Stimulated activated naive CD8-positive, alpha-beta T cell treated with anti-CD3 and anti-CD28 coated beads, Interleukin-15, amount 100 ng/mL, for 72 hours (primary cell): Measurements from ENCODE around the gene ATP12A.

Experiments
- ATAC-seq: fragments of 150-1000 bp; cut with Tn5 transposase; 2 replicates; pipeline ENCODE4 v1.10.0; 2021; ENCODE audit warnings: mild to moderate bottlenecking, moderate library complexity
- DNase-seq, 2 donors: peaks; one replicate each; pipeline ENCODE4 v3.0.0; 2021 to 2022
- H3K27ac Mint-ChIP-seq, 2 donors: one replicate each; pipeline ENCODE4 v1.8.0; 2022; ENCODE audit warnings: mild to moderate bottlenecking in 2 of 2, mixed read lengths in 2 of 2, moderate library complexity in 2 of 2
- H3K27me3 Mint-ChIP-seq: one replicate; pipeline ENCODE4 v1.8.0; 2022; ENCODE audit warnings: mixed read lengths
- H3K4me1 Mint-ChIP-seq: one replicate; pipeline ENCODE4 v1.8.0; 2022; ENCODE audit warnings: mild to moderate bottlenecking, mixed read lengths
- H3K4me3 Mint-ChIP-seq, 2 donors: one replicate each; pipeline ENCODE4 v1.8.0; 2022; ENCODE audit warnings: mild to moderate bottlenecking in 2 of 2, mixed read lengths in 2 of 2, moderate library complexity in 1 of 2
- H3K9me3 Mint-ChIP-seq, 2 donors: one replicate each; pipeline ENCODE4 v1.8.0; 2022; ENCODE audit warnings: mixed read lengths in 2 of 2

Gene ATP12A

GRCh38 chr13:24680258-24680920 is at the start of gene ATP12A:
ATP12A (plus strand) TSS chr13:24680408; CDS start chr13:24680744, 336 bp downstream.
- Mint-ChIP-seq H3K9me3 (no peaks in the 10 kb centered on the region), H3K27me3 (peaks cover 67% of the 10 kb centered on the region), H3K4me3 (peak within 1 kb of the TSS; percentile 65 to 74), H3K27ac (no peak within 1 kb of the TSS), H3K4me1 (peaks cover 34% of the 10 kb centered on the region)
- DNase-seq = peak; percentile 39 to 43
- peak; percentile 56 for ATAC-seq

GRCh38 chr13:24630851-24631620 is 49.2 kb upstream of the ATP12A start:
- peaks cover 45% of the 10 kb centered on the region for H3K4me1 Mint-ChIP-seq
- DNase-seq (no peak), ATAC-seq (no peak)
- H3K9me3 Mint-ChIP-seq = peaks cover 0 to 7% of the 10 kb centered on the region in 2 donors
- H3K27ac Mint-ChIP-seq = peak overlapping the region in 1 of 2 donors; percentile 19
- no peaks in the 10 kb centered on the region for H3K27me3 Mint-ChIP-seq
- H3K4me3 Mint-ChIP-seq = no peak overlapping the region

- H3K27ac Mint-ChIP-seq = no peak overlapping the region
- H3K4me3 Mint-ChIP-seq = no peak overlapping the region
- peaks cover 0 to 7% of the 10 kb centered on the region in 2 donors for H3K9me3 Mint-ChIP-seq
- DNase-seq (no peak), ATAC-seq (no peak)
- H3K4me1 Mint-ChIP-seq = peaks cover 36% of the 10 kb centered on the region
- H3K27me3 Mint-ChIP-seq = no peaks in the 10 kb centered on the region
These were observed 48.3 kb upstream of the ATP12A start for GRCh38 chr13:24631922-24632321.

- Mint-ChIP-seq H3K27me3 (no peaks in the 10 kb centered on the region), H3K4me3 (no peak overlapping the region), H3K9me3 (peaks cover 0 to 7% of the 10 kb centered on the region in 2 donors), H3K4me1 (peaks cover 31% of the 10 kb centered on the region), H3K27ac (no peak overlapping the region)
- DNase-seq = no peak
- ATAC-seq = no peak
These were observed 47.7 kb upstream of the ATP12A start for GRCh38 chr13:24632382-24633121.

- Mint-ChIP-seq H3K4me1 (peaks cover 7% of the 10 kb centered on the region), H3K27me3 (no peaks in the 10 kb centered on the region), H3K9me3 (no peaks in the 10 kb centered on the region), H3K4me3 (no peak overlapping the region), H3K27ac (no peak overlapping the region)
- no peak for ATAC-seq
- DNase-seq = no peak
These were observed 43.4 kb upstream of the ATP12A start for GRCh38 chr13:24636776-24637175.

- no peaks in the 10 kb centered on the region for H3K27me3 Mint-ChIP-seq
- ATAC-seq = peak; percentile 39
- H3K9me3 Mint-ChIP-seq = no peaks in the 10 kb centered on the region
- no peak for DNase-seq
- H3K4me1 Mint-ChIP-seq = peaks cover 5% of the 10 kb centered on the region
- no peak overlapping the region for H3K27ac Mint-ChIP-seq
- H3K4me3 Mint-ChIP-seq = no peak overlapping the region
These were observed 42.1 kb upstream of the ATP12A start for GRCh38 chr13:24638096-24638495.

GRCh38 chr13:24640752-24641151 is 39.5 kb upstream of the ATP12A start:
- H3K9me3 Mint-ChIP-seq = no peaks in the 10 kb centered on the region
- peaks cover 5% of the 10 kb centered on the region for H3K4me1 Mint-ChIP-seq
- peak overlapping the region in 1 of 2 donors; percentile 8 for H3K27ac Mint-ChIP-seq
- H3K4me3 Mint-ChIP-seq = no peak overlapping the region
- ATAC-seq (no peak), DNase-seq (no peak)
- no peaks in the 10 kb centered on the region for H3K27me3 Mint-ChIP-seq

- no peaks in the 10 kb centered on the region for H3K27me3 Mint-ChIP-seq
- ATAC-seq (no peak), DNase-seq (no peak)
- H3K4me1 Mint-ChIP-seq = peaks cover 5% of the 10 kb centered on the region
- H3K4me3 Mint-ChIP-seq = no peak overlapping the region
- H3K9me3 Mint-ChIP-seq = no peaks in the 10 kb centered on the region
- no peak overlapping the region for H3K27ac Mint-ChIP-seq
These were observed 38.0 kb upstream of the ATP12A start for GRCh38 chr13:24642219-24642618.

- no peak for ATAC-seq
- Mint-ChIP-seq H3K27me3 (no peaks in the 10 kb centered on the region), H3K4me3 (no peak overlapping the region), H3K4me1 (peaks cover 8% of the 10 kb centered on the region), H3K9me3 (no peaks in the 10 kb centered on the region), H3K27ac (no peak overlapping the region)
- no peak for DNase-seq
These were observed 36.2 kb upstream of the ATP12A start for GRCh38 chr13:24644036-24644435.

GRCh38 chr13:24648271-24648670 is 31.9 kb upstream of the ATP12A start:
- Mint-ChIP-seq H3K4me1 (peaks cover 11% of the 10 kb centered on the region), H3K27me3 (peaks cover 7% of the 10 kb centered on the region), H3K9me3 (no peaks in the 10 kb centered on the region), H3K27ac (no peak overlapping the region), H3K4me3 (peak overlapping the region in 1 of 2 donors; percentile 57)
- DNase-seq (no peak), ATAC-seq (no peak)

GRCh38 chr13:24648983-24649687 is 31.1 kb upstream of the ATP12A start:
- peak; percentile 96 for ATAC-seq
- no peaks in the 10 kb centered on the region for H3K9me3 Mint-ChIP-seq
- peak overlapping the region; percentile 48 to 85 for H3K27ac Mint-ChIP-seq
- peak overlapping the region in 1 of 2 donors; percentile 57 for H3K4me3 Mint-ChIP-seq
- peaks cover 14% of the 10 kb centered on the region for H3K27me3 Mint-ChIP-seq
- H3K4me1 Mint-ChIP-seq = peaks cover 11% of the 10 kb centered on the region
- peak in 1 of 2 donors; percentile 42 for DNase-seq

GRCh38 chr13:24649688-24650043 is 30.5 kb upstream of the ATP12A start:
- DNase-seq (no peak), ATAC-seq (peak; percentile 58)
- Mint-ChIP-seq H3K4me1 (peaks cover 11% of the 10 kb centered on the region), H3K9me3 (no peaks in the 10 kb centered on the region), H3K27me3 (peaks cover 14% of the 10 kb centered on the region), H3K4me3 (peak overlapping the region in 1 of 2 donors; percentile 57), H3K27ac (peak overlapping the region; percentile 85 to 96)

- peak overlapping the region; percentile 48 to 65 for H3K27ac Mint-ChIP-seq
- peaks cover 14% of the 10 kb centered on the region for H3K27me3 Mint-ChIP-seq
- no peak overlapping the region for H3K4me3 Mint-ChIP-seq
- DNase-seq = no peak
- H3K4me1 Mint-ChIP-seq = peaks cover 11% of the 10 kb centered on the region
- H3K9me3 Mint-ChIP-seq = no peaks in the 10 kb centered on the region
- ATAC-seq = no peak
These were observed 30.0 kb upstream of the ATP12A start for GRCh38 chr13:24650161-24650560.

- H3K4me3 Mint-ChIP-seq = no peak overlapping the region
- H3K27ac Mint-ChIP-seq = no peak overlapping the region
- DNase-seq (no peak), ATAC-seq (no peak)
- peaks cover 14% of the 10 kb centered on the region for H3K27me3 Mint-ChIP-seq
- no peaks in the 10 kb centered on the region for H3K9me3 Mint-ChIP-seq
- H3K4me1 Mint-ChIP-seq = peaks cover 11% of the 10 kb centered on the region
These were observed 28.4 kb upstream of the ATP12A start for GRCh38 chr13:24651718-24652345.

GRCh38 chr13:24652359-24652758 is 27.8 kb upstream of the ATP12A start:
- ATAC-seq (no peak), DNase-seq (no peak)
- H3K27ac Mint-ChIP-seq = peak overlapping the region in 1 of 2 donors; percentile 11
- H3K4me3 Mint-ChIP-seq = no peak overlapping the region
- H3K4me1 Mint-ChIP-seq = peaks cover 11% of the 10 kb centered on the region
- H3K9me3 Mint-ChIP-seq = no peaks in the 10 kb centered on the region
- H3K27me3 Mint-ChIP-seq = peaks cover 14% of the 10 kb centered on the region
